GM21619 (cell line): ENCODE measurements around the gene PTGDR2.

ENCODE experiments used
- ATAC-seq: cut with Tn5 transposase; IDR thresholded peaks from one replicate; pipeline ENCODE4 v1.9.1; 2021; ENCODE audit not compliant: unreplicated experiment

Gene PTGDR2

DNA sequence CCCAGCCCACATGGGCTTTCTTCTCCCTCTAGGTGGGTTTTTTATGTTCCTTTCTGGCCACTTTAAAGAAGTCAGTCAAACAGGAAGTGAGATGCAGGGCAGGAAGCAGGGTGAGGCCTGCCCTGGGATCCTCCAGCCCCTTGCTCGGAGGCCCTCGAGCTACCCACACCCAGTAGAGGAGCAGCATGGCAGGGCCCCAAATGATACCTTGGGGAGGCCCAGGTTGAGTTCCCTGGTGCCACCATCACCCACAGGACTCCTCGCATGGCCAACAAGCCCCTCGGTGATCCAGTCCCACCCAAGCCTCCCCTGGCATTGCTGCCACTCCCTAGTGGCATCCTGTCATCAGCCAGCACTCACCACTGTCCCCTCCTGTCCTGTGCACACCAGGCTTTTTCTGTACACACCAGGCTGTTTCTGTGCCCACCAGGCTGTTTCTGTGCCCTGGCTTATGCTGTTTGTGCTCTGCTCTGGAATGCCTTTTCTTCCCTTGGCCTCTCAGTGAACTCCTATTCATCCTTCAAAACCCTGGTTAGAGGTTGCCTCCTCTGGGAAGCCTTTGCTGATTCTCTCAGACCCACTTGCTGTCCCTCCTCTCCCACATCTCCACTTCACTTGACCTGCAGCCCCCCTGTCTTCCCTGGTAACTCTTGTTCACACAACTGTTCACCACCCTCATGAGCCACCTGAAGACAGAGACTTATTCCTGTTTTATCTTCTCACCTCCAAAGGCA is 3.1 kb upstream of the PTGDR2 start:
- no peak for ATAC-seq

DNA sequence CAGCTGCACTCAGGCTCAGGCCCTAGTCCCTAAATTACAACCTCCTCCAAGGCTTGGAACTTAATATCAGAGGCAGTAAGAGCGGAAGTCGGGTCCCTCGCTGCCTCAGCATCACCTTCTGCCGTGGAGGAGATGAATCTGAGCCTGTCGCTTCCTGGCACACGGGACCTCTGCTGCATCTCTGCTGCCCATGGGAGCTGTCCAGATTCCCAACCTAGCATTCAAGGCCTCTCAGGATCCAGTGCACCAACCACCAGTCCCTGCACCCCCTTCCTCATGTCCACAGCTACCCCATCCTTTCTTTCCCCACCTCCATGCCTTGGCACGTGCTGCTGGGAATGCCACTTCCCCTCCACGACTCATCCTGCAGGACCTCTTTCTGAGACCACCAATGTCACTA is 2.5 kb upstream of the PTGDR2 start:
- ATAC-seq, result no peak

DNA sequence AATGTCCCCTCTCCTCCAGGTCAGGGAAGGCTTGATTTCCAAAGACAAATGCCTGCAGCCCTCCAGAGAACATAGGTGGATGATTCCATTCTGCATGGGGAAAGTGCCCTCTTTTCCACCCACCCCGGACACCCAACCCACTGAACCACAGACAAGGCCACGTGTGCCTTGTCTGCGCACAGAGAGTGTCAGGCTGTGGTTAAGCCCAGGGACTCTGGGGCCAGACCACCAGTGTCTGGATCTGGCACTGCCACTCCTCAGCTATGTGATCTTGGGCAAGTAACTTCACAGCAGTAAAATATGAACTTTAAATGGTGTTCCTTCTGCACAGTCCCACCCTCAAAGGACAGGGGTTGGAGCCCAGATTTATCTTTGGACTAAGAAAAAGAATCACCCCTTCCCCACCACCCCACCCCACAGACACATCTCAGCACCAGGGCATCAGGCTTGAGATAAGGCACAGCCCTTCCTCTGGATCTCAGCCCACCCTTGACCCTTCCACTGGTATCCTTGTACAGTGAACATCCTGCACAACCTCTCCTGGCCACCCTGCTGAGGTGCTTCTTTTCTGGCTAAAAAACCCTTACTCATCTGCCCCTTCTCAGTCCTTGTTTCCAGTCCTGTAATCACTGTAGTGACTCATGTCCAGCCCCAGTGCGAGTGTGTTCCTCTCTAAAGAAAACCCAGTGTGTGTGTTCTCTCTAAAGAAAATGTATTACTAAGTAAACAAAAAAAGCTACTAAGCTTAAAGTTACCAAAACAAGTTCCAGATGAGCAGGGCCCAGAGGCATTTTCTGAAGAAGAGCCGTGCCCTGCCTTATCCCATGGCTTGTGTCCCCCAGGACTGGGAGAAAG is 1.9 kb upstream of the PTGDR2 start:
- no peak for ATAC-seq

DNA sequence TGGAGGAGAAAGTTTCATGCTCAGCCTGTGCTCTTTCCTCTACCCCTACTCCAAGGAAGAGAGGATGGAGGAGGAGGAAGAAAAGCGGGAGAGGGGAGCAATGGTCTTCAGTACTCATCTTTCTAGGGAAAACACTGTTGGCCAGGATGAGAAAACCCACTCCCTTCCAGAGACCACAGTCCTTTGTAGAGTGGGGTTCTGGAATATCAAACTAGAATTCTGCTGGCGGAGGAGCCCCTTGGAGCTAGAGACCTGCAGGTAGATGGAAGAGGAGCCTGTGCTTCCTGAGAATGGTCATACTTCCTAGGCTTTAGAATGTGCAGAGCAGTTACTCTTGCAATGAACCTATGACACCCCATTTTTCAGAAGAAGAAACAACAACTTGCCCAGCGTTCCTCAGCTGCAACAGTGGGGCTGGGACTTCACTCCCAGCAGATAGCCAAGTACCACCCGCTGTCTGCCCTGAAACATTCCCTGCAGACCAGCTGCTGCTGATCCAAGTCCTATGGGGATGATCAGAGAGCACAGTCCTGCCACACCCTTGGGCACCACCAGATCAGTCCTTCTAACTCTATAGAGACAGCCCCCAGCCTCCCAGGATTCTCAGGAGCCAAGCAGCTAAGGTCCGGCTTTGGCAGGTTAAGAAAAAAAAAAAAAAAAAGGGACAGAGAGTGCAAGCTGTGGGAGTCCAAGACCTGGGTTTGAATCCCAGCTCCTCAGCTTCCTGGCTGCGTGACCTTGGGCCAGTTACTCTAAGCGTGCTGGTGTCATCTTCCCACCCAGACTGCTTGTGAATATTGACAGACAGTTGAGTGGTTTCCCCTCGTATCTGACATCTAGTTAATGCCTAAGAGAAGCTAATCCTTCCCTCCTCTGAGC is 664 bp downstream of the PTGDR2 start:
- no peak for ATAC-seq

DNA sequence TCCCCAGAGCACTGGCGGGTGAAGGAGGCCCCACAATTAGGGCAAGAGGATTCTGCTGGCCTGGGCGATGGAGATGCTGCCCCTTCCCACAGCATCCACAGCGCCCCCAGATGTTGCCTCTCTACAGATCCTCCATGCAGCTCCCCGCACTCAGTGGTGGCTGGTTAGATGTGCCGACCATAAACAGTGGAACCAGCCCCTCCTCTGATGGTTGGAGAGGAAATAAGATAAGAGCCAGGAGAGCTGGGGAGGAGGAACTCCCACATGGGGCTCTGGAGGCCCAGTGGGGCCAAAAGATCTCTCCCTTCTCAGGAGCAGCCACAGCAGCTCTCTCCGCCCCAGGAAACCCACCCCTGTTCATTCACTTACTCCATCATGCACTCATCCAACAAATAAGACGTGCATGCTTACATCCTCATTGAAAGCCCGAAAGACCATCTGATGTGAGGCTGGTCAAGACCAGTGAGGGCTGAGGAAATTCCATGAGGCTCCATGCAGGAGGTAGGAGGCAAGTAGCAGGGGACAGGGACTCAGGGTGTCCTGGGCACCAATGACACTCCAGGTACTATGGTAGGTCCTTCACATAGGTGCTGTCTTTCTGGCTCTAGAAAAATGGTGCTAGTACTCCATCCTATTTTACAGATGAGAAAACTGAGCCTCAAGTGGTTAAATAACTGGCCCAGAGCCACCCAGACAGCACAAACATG is 1.5 kb downstream of the PTGDR2 start:
- ATAC-seq, result no peak

DNA sequence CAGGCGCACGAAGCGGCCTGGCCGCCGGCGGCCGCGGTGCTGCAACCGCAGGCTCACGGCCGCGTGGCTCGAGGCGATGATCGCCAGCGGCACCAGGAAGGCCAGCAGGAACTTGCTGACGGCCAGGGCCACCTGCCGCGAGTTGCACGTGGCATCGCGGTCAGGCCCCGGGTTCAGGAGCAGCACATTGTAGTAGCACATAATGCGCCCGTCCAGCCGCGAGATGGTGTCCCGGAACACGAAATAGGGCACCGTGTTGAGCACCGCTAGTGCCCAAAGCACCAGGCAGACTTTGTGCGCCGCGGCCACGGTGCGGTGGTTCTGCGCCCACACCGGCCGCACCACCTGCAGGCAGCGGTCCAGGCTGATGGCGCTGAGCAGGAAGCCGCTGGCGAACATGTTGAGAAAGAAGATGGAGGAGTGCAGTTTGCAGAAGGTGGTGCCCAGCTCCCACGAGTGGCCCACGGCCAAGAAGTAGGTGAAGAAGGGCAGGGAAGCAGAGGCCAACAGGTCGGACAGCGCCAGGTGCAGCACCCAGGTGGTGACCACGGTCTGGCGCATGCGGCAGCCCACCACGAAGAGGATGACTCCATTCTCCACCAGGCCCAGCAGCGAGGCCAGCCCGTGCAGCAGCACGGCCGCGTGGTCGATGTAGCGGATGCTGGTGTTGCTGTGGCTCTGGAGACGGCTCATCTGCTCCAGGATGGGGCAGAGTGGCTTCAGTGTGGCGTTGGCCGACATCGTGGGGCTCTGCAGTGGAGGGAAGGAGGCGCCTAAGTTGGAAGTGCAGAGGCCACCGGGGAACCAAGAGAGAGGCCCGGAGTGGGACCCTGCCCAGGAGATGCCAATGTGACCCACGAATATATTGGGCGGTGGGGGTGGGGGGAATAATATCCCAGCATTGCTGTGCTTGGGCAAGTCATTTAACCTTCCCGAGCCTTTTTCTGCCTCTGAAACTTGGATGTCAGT is 2.5 kb downstream of the PTGDR2 start:
- ATAC-seq, result no peak

DNA sequence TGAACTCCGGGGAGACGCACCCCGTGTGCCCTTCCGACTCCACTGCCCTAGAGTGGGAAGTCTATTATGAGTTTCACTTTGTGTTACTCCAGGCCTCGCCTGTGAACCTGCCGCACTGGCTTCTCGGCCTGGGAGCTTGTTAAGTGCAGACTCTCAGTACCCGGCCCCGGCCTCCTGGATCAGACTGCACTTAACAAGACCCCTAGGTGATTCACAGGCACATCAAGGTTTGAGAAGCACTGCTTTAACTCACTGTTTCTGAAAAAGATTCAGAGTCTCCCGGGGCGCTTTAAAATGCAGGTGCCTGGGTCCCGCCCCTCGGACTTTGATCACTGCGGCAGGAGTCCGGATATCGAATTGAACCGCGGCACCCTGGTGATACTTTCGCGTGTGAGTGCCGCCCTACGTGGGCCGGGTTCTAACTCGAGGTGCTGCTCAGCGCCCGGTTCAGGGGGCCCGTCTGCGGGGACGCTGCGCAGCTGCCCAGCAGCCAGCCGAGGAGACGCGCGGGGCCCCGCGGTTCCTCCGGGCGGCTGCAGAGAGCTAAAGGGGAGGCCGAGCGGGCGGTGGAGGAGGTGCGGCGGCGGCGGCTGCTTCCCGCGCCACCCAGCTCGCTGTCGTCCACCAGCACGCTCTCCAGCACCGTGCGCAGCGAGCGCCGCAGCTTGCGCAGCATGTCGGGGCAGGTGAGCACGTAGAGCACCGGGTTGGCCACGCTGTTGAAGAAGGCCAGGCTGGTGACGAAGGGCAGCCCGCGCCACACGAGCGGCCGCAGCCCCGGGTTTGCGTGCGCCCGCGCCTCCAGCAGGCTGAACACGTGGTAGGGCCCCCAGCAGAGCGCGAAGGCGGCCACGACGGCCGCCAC is 3.4 kb downstream of the PTGDR2 start:
- no peak for ATAC-seq

DNA sequence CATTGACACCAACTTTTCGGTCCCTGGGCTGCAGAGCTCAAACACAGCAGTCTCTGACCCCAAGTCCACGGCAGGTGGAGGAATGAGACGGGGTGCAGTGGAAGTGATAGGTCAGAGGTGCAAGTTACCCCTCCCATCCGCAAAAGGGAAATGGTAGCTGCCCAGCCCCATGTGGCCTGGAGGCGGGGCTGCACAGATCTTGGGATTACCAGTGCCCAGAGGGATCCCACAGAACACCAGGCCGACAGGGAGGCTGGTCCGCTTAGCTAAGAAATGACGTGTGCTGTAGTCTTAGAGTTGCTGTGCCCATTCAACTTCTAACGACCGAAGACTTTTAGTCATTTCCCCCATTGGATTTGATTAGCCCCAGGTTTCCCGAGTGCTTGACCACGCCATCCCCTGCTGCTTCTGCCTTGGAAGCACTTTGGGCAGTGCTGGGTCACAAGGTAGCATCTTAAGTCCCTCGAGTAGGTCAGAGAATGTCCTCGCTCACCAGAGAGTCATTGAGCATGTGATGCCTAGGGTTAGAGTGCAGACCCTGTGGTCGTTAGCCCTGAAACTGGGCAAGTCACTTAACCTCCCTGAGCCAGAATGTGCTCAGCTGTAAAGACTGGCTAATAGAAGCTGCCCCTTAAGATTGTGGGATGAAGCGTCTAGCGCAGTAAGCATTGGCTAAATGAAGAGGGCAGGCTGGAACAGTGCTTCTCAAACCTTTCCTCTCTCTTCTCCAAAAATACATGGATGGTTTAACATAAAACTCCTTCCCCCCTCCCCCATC is 4.2 kb downstream of the PTGDR2 start:
- no peak for ATAC-seq

DNA sequence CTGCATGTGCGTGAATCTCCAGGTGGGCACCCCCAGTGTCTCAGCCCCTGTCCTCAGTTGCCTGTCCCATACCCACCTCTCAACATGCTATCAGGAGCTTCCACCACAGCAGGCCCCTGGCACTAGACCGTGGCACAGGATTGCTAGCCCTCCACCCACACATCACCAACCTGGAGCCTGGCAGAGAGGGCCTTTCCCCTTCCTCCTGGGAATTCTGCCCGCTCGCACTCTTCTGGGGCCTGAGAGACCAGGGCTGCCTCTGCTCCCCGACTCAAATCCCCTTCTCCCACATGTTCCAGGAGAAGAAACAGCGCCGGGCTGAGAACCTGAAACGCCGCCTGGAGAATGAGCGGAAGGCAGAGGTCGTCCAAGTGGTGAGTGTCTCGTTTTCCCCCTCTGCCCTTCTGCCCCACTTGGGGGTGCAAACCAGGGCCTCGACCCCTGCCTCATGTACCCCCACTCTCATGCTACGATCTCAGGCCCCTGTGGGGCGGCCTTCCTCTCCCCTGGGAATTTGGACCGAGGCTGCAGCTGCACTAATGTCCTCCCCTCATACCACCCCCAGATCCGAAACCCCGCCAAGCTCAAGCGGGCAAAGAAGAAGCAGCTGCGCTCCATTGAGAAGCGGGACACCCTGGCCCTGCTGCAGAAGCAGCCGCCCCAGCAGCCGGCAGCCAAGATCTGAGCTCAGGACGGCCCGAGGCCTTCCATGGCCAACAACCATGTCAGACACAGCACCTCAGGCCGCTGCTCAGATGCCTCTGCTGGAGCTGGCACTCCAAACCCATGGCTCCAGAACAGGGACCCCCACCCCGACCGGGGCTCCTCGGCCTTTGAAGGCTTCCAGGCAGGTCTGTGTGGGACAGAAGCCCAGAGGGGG is 5.9 kb downstream of the PTGDR2 start:
- no peak for ATAC-seq

DNA sequence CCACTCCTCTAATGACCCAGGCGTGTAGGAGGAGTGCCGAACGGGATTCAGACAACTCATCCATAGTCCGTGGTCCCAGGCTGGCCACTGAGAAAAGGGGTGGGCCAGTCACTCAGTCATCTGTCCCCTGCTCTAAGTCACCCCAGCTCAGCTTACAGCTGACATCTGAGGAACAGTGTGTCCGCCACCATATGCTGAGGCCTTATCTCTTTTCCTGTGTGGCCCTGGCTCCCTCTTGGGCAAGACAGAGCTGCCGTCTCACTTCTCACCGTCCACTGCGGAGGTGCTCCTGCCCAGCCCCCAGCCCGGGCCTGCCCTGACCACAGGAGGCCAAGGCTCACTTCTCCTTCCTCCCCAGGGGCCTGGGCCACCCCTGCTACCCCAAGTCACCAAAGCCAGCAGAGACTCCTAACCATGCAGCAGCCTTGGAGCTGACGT is 7.0 kb downstream of the PTGDR2 start:
- ATAC-seq, result no peak

DNA sequence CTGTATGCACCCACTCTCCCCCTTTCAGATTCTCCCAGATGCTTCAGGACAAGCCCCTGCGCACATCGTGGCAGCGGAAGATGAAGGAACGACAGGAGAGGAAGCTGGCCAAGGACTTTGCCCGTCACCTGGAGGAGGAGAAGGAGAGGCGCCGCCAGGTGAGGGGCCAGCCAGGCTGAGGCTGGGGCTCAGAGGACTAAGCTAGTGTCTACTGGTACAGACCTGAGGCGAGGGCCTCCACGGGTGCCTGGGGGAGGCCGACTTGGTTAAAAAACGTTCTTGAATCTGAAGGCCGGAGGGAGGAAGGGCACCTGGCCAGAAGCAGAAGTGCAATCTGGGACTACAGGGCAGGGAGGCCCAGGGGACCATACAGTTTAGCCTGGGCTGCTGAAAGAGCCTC is 7.9 kb downstream of the PTGDR2 start:
- no peak for ATAC-seq

DNA sequence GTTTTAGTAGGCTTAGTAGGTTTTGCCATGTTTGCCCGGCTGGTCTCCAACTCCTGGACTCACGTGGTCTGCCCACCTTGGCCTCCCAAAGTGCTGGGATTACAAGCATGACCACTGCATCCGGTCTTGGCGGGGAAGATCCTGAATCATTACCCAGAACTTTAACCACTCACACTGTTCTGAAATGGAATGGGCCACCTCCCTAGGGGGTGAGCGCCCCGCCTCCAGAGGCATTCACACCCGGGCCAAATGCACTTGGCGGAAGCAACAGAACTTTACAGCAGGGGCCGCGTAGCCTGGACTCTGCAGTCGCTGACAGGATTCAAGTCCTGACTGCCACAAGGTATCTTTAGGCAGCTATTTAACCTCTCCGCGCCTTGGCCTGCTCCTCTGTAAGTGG is 8.5 kb downstream of the PTGDR2 start:
- no peak for ATAC-seq

DNA sequence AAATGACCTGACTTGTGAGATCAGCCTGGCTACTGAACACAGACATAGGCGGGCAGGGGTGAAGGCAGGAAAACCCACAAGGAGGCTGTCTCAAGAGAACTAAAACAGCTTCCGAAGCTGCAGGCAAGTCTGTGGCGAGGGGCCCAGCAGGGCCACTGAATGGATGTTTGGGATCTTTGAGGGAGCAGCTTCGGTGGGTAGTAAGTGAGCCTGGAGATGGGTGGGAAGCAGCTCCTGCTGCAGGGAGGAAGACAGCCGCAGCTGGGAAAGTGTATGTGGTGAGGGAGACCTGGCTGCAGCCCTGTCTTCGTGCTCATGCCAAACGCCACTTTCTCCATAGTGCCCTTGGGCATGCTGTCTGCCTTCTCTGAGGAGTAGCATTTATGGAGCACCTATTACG is 10.4 kb downstream of the PTGDR2 start:
- no peak for ATAC-seq

DNA sequence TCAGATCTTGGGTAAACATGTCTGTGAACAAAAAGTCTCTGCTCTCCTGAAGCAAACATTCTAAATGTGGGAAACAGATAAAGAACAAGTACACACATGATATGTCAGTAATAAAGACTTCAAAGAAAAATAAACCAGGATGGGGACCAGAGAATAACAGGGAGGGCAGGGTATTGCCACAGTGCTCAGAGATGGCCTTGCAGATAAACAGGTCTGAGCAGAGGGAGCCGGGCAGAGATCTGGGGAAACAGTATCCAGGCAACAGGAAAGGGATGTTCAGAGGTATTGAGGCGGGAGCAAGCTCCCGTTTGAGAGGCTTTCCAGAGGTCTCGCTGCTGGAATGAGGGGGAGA is 10.9 kb downstream of the PTGDR2 start:
- no peak for ATAC-seq

DNA sequence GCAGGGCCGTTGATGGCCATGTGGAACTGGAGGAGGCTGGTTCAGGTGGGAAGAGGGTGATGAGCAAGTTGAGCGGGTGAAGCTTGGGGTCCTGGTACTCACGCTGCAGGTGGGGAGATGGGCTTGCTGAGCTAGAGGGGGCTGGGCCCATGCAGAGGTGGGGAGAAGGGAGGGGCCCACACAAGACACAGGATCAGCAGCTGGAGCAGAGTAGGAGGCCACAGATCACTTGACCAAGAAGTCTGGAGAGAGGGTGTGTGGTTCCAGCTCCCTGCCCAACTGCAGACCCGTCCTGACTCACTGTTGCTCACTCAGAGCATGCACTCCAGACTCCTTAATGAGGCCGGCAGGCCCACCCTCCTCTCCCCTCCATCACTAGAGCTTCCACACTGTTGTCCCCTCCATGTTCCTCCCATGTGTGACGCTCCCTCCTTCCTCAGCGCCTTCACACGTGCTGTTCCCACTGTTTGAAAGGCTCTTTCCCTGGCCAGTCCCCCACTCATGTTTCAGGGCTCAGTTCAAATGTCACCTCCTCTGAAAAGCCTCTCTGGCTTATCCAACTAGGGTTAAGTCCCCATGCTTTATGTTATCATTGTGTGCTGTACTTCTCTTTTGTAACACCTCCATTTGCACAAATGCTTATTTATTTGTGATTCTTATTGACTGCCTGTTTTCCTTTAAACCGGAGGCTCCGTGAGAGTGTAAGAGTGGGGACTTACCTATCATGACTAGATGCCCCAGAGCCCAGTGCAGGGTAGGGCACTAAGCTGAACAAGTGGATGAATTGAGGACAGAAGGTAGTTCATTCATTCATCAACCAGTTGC is 11.5 kb downstream of the PTGDR2 start:
- ATAC-seq, result no peak
